Bronchial epithelial cell (primary cell): ENCODE results near the gene ZNF775. TPM values are rescaled to one million over a fixed set of nuclear protein-coding genes. Genes with fewer than 3 reads are reported as not detected.

Experiments
- DNase-seq: peaks from one replicate; pipeline ENCODE4 v3.0.0-alpha.2; 2010; ENCODE audit warnings: low read depth
- FAIRE-seq: peaks from 2 replicates; lab custom pipeline; 2011; peaks lifted over from hg19 to GRCh38; lab: Jason Lieb, UNC
- H3K27me3 ChIP-seq: 2 replicates; pipeline ENCODE4 v1.5.1; 2011; ENCODE audit warnings: low read length; ENCODE audit not compliant: control insufficient read depth, insufficient read depth
- H3K36me3 ChIP-seq: 2 replicates; pipeline ENCODE4 v1.5.1; 2011; ENCODE audit warnings: low read length; ENCODE audit not compliant: control insufficient read depth, insufficient read depth
- H3K4me3 ChIP-seq: 2 replicates; pipeline ENCODE4 v1.5.1; 2011; ENCODE audit warnings: mild to moderate bottlenecking, low read depth, low read length, control low read depth
- CTCF ChIP-seq: IDR thresholded peaks from 2 replicates; pipeline ENCODE4 v1.5.1; 2011; ENCODE audit warnings: mild to moderate bottlenecking, moderate library complexity, low read length, control low read depth, inconsistent platforms; ENCODE audit not compliant: insufficient read depth, severe bottlenecking
- total RNA-seq: library from RNA; depleted of rRNA; stranded (reverse); fragments of >200 nt; gene quantifications from 2 replicates; pipeline ENCODE4 v1.2.1, GENCODE V29; 2014

ZNF775 gene
- total RNA-seq, 1 donor from 2014 or later: 3.2 TPM

DNA sequence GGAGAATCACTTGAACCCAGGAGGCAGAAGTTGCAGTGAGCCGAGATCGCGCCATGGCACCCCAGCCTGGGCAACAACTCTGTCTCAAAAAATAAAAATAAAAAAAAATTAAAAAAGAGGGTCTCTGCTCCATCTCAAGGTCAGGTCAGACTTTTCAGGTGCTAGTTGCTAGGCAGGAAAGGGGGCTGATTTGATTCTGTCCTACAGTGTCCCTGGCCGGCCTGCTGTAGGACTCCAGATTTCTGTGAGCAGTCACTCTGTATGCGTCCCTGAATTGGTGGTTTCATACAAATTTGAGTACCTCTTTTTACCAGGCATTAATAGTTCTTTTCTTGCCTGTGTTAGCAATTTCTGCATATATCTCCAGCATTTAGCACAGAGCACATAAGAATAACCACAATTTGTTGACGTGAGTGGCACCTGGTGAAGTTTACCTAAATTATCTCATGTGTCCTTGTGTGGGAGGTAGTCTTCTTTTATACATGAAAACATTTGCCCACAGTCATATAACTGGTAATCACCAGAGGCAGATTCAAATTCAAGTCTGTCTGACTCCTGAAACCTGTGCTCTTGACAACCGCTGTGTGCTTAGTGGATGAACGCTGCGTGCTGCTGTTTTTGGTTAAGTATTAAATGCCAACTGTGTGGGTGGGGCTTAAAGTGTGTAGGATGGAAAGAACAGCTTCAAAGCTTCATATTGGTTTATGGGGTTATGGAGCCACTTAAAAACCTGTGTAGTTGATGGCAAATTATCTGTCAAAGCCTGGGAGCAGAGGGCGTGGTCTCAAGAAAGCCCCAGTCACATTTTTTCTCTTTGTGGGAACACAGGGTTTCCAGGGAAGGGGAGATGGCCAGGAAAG lies 3.2 kb upstream of the ZNF775 start:
- DNase-seq (no peak), FAIRE-seq (no peak)
- H3K36me3 ChIP-seq: peaks cover 5% of the 10 kb centered on the region
- no peak for TF ChIP-seq CTCF
- H3K4me3 ChIP-seq: no peak overlapping the region
- no peaks in the 10 kb centered on the region for H3K27me3 ChIP-seq

DNA sequence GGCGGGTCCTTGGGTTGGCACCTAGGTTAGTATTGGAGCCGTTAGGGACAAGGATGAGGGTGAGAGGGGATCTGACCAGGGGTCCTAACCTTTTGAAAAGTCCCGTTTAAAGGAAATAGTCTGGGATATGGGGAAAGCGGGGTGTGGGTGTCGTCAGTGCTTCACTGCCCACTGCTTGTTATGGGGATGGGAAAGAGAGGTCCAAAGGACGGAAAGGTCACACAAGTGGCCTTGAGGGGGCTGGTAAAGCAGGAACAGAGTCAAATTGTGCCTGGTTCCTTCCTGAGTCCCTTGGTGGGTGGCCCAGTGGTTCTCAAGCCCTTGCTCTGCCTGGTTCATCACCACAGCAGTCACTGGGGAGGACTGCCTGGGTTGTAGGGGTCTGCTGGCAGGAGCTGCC lies 2.6 kb upstream of the ZNF775 start:
- DNase-seq: no peak
- TF ChIP-seq CTCF: no peak
- FAIRE-seq: no peak
- Histone ChIP-seq H3K27me3 (no peaks in the 10 kb centered on the region), H3K4me3 (no peak overlapping the region), H3K36me3 (peaks cover 5% of the 10 kb centered on the region)

DNA sequence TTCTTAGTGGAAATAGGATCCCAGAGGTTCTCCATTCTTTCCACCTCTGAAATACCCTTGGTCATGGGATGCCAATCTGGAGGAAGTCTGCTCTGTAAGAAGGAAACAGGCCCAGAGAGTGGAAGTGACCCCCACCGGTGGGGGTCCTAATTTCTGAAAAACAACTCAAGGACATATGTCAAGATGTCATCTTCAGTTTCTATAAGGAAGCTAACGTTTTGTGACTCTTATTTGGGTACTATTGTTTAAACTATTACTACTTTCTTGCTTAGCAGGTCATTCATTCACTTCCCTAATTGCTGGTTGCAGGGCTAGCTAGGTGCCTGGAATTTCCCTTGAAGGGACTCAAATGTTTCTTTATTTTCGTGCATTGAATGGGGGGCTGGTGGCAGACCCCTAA lies 1.9 kb upstream of the ZNF775 start:
- Histone ChIP-seq H3K4me3 (no peak overlapping the region), H3K27me3 (no peaks in the 10 kb centered on the region)
- no peak for FAIRE-seq

GRCh38 chr7:150377635-150378034 lies 1.5 kb upstream of the ZNF775 start:
- FAIRE-seq (no peak), DNase-seq (no peak)
- Histone ChIP-seq H3K4me3 (no peak overlapping the region), H3K27me3 (no peaks in the 10 kb centered on the region), H3K36me3 (peaks cover 3% of the 10 kb centered on the region)
- TF ChIP-seq CTCF: no peak

More for the DNA sequence above, 1.9 kb upstream of the ZNF775 start:
- H3K36me3 ChIP-seq: peaks cover 5% of the 10 kb centered on the region
- TF ChIP-seq CTCF: no peak
- no peak for DNase-seq

- FAIRE-seq (no peak), DNase-seq (peak; percentile 50)
- Histone ChIP-seq H3K4me3 (peak overlapping the region; percentile 72), H3K36me3 (no peaks in the 10 kb centered on the region), H3K27me3 (no peaks in the 10 kb centered on the region)
- peak; percentile 10 for TF ChIP-seq CTCF
Measured at GRCh38 chr7:150378115-150378852, 846 bp upstream of the ZNF775 start.
